Brain microvascular endothelial cell (primary cell): ENCODE data around the gene UAP1L1.

Source experiments
- DNase-seq: peaks from one replicate; pipeline ENCODE4 v3.0.0-alpha.2; 2020
- H3K27ac ChIP-seq: fragments of 250-450 bp; sonication (Bioruptor Pico); 2 replicates; pipeline ENCODE4 v1.5.1; 2020; ENCODE audit warnings: mild to moderate bottlenecking, moderate library complexity
- H3K27me3 ChIP-seq: fragments of 250-450 bp; sonication (Bioruptor Pico); replicated peaks from 2 replicates; pipeline ENCODE4 v1.5.1; 2020; ENCODE audit warnings: mild to moderate bottlenecking
- H3K36me3 ChIP-seq: fragments of 250-450 bp; sonication (Bioruptor Pico); replicated peaks from 2 replicates; pipeline ENCODE4 v1.5.1; 2020; ENCODE audit warnings: mild to moderate bottlenecking
- H3K4me3 ChIP-seq: 2 replicates; pipeline ENCODE4 v1.5.1; 2011; ENCODE audit warnings: low read depth, mild to moderate bottlenecking, control low read depth, low read length, moderate library complexity
- CTCF ChIP-seq: IDR thresholded peaks from 2 replicates; pipeline ENCODE4 v1.5.1; 2011; ENCODE audit warnings: low read depth, mild to moderate bottlenecking, moderate library complexity, low read length, control low read depth, inconsistent platforms; ENCODE audit errors: missing control alignments
- in situ Hi-C: cut with HindIII; loops from 2 replicates; pipeline ENCODE4 v1.10.0; 2017; ENCODE audit warnings: low sequenced_read_pairs, low pct_ligation_motif_present

Gene UAP1L1

GRCh38 chr9:137049544-137050449 is 27.5 kb upstream of the UAP1L1 start:
- in situ Hi-C loops = loop anchor here (25.0 kb wide), 2 partner anchors 112 to 237 kb away; partner anchors contain the start of genes C8G, FBXW5 and RABL6
- peaks cover 40% of the 10 kb centered on the region for H3K27me3 ChIP-seq
- no peak for DNase-seq

GRCh38 chr9:137050570-137050969 is 26.7 kb upstream of the UAP1L1 start:
- Histone ChIP-seq H3K36me3 (no peaks in the 10 kb centered on the region), H3K27me3 (peaks cover 41% of the 10 kb centered on the region), H3K4me3 (no peak overlapping the region), H3K27ac (no peak overlapping the region)
- in situ Hi-C loops = no loop called here
- DNase-seq = no peak
- TF ChIP-seq CTCF = no peak

More at GRCh38 chr9:137049544-137050449, 27.5 kb upstream of the UAP1L1 start:
- peak; percentile 66 for TF ChIP-seq CTCF
- Histone ChIP-seq H3K27ac (no peak overlapping the region), H3K4me3 (no peak overlapping the region), H3K36me3 (no peaks in the 10 kb centered on the region)

GRCh38 chr9:137051145-137051724 is 26.1 kb upstream of the UAP1L1 start:
- Histone ChIP-seq H3K27me3 (peaks cover 41% of the 10 kb centered on the region), H3K36me3 (no peaks in the 10 kb centered on the region), H3K4me3 (no peak overlapping the region), H3K27ac (no peak overlapping the region)
- in situ Hi-C loops = no loop called here
- DNase-seq = no peak
- TF ChIP-seq CTCF = no peak

GRCh38 chr9:137052293-137052692 is 25.0 kb upstream of the UAP1L1 start:
- H3K27ac ChIP-seq = no peak overlapping the region
- H3K36me3 ChIP-seq = no peaks in the 10 kb centered on the region
- no peak for TF ChIP-seq CTCF
- no peak overlapping the region for H3K4me3 ChIP-seq
- in situ Hi-C loops = no loop called here
- no peak for DNase-seq
- H3K27me3 ChIP-seq = peaks cover 41% of the 10 kb centered on the region

GRCh38 chr9:137052998-137053943 is 24.0 kb upstream of the UAP1L1 start:
- no peak overlapping the region for H3K27ac ChIP-seq
- no peaks in the 10 kb centered on the region for H3K36me3 ChIP-seq
- peaks cover 41% of the 10 kb centered on the region for H3K27me3 ChIP-seq
- in situ Hi-C loops = no loop called here
- no peak for DNase-seq
- H3K4me3 ChIP-seq = no peak overlapping the region
- TF ChIP-seq CTCF = no peak
